T-helper 17 cell (primary cell): ENCODE measurements around the gene ZNF423. TPM values are rescaled to one million over a fixed set of nuclear protein-coding genes. Genes with fewer than 3 reads are reported as not detected.

ENCODE experiments used
- ATAC-seq: fragments of 150-1000 bp; cut with Tn5 transposase; 2 replicates; pipeline ENCODE4 v1.10.0; 2021; ENCODE audit warnings: mild to moderate bottlenecking, moderate library complexity
- DNase-seq, 3 donors: peaks; one replicate each; pipeline versions ENCODE4 v3.0.0 to v3.0.0-alpha.2; 2020 to 2021
- H3K9me3 ChIP-seq: one replicate; pipeline ENCODE4 v1.7.0; 2013; ENCODE audit warnings: low read length, mild to moderate bottlenecking; ENCODE audit not compliant: control insufficient read depth, poor library complexity, severe bottlenecking
- H3K27ac Mint-ChIP-seq: one replicate; pipeline ENCODE4 v1.8.0; 2022; ENCODE audit warnings: mild to moderate bottlenecking, moderate library complexity, mixed read lengths
- H3K27me3 Mint-ChIP-seq: one replicate; pipeline ENCODE4 v1.8.0; 2022; ENCODE audit warnings: mixed read lengths
- H3K36me3 Mint-ChIP-seq: one replicate; pipeline ENCODE4 v1.8.0; 2022; ENCODE audit warnings: low read depth, mixed read lengths
- H3K4me1 Mint-ChIP-seq: one replicate; pipeline ENCODE4 v1.8.0; 2022; ENCODE audit warnings: mild to moderate bottlenecking, mixed read lengths
- H3K4me3 Mint-ChIP-seq: one replicate; pipeline ENCODE4 v1.8.0; 2022; ENCODE audit warnings: mild to moderate bottlenecking, moderate library complexity, mixed read lengths
- total RNA-seq, 4 donors: library from RNA in 2 of 4; stranded (reverse) in 2 of 4; gene quantifications; one replicate each; pipeline ENCODE4 v1.2.3 and lab custom pipeline; 2022 to 2026

The ZNF423 gene
- total RNA-seq, 2 donors from 2014 or later = not detected

- H3K4me1 Mint-ChIP-seq = no peaks in the 10 kb centered on the region
- H3K27ac Mint-ChIP-seq = no peak overlapping the region
- ATAC-seq (no peak), DNase-seq (no peak)
- no peak overlapping the region for H3K4me3 Mint-ChIP-seq
- H3K9me3 ChIP-seq = no peaks in the 10 kb centered on the region
- peaks cover 13% of the 10 kb centered on the region for H3K27me3 Mint-ChIP-seq
- H3K36me3 Mint-ChIP-seq = no peaks in the 10 kb centered on the region
Measured at GRCh38 chr16:49739381-49739780, 116.5 kb downstream of the ZNF423 start.

- Mint-ChIP-seq H3K27ac (no peak overlapping the region), H3K4me3 (no peak overlapping the region), H3K4me1 (no peaks in the 10 kb centered on the region), H3K27me3 (peaks cover 13% of the 10 kb centered on the region), H3K36me3 (no peaks in the 10 kb centered on the region)
- H3K9me3 ChIP-seq = no peaks in the 10 kb centered on the region
- no peak for ATAC-seq
- DNase-seq = no peak
Measured at GRCh38 chr16:49738832-49739231, 117.1 kb downstream of the ZNF423 start.

- Mint-ChIP-seq H3K4me3 (no peak overlapping the region), H3K27me3 (peaks cover 18% of the 10 kb centered on the region), H3K27ac (no peak overlapping the region), H3K4me1 (no peaks in the 10 kb centered on the region), H3K36me3 (no peaks in the 10 kb centered on the region)
- H3K9me3 ChIP-seq = no peaks in the 10 kb centered on the region
- ATAC-seq (no peak), DNase-seq (no peak)
Measured at GRCh38 chr16:49738001-49738400, 117.9 kb downstream of the ZNF423 start.

GRCh38 chr16:49737541-49737940, 118.4 kb downstream of the ZNF423 start:
- H3K9me3 ChIP-seq = no peaks in the 10 kb centered on the region
- Mint-ChIP-seq H3K27me3 (peaks cover 18% of the 10 kb centered on the region), H3K4me3 (no peak overlapping the region), H3K36me3 (no peaks in the 10 kb centered on the region), H3K27ac (no peak overlapping the region), H3K4me1 (no peaks in the 10 kb centered on the region)
- ATAC-seq = no peak
- DNase-seq = no peak

- DNase-seq (no peak), ATAC-seq (no peak)
- Mint-ChIP-seq H3K4me1 (no peaks in the 10 kb centered on the region), H3K4me3 (no peak overlapping the region), H3K36me3 (no peaks in the 10 kb centered on the region), H3K27ac (no peak overlapping the region), H3K27me3 (peaks cover 12% of the 10 kb centered on the region)
- no peaks in the 10 kb centered on the region for H3K9me3 ChIP-seq
Measured at GRCh38 chr16:49734331-49734730, 121.6 kb downstream of the ZNF423 start.

- no peak for ATAC-seq
- H3K9me3 ChIP-seq = no peaks in the 10 kb centered on the region
Measured at GRCh38 chr16:49733313-49734009, 122.5 kb downstream of the ZNF423 start.

GRCh38 chr16:49731911-49732310, 124.0 kb downstream of the ZNF423 start:
- no peaks in the 10 kb centered on the region for H3K36me3 Mint-ChIP-seq
- no peak for DNase-seq
- no peak overlapping the region for H3K4me3 Mint-ChIP-seq
- no peaks in the 10 kb centered on the region for H3K9me3 ChIP-seq
- no peak overlapping the region for H3K27ac Mint-ChIP-seq
- H3K4me1 Mint-ChIP-seq = no peaks in the 10 kb centered on the region
- no peak for ATAC-seq
- H3K27me3 Mint-ChIP-seq = peaks cover 12% of the 10 kb centered on the region

More at GRCh38 chr16:49733313-49734009, 122.5 kb downstream of the ZNF423 start:
- Mint-ChIP-seq H3K4me3 (no peak overlapping the region), H3K27ac (peak overlapping the region; percentile 1), H3K36me3 (no peaks in the 10 kb centered on the region), H3K27me3 (peaks cover 12% of the 10 kb centered on the region), H3K4me1 (no peaks in the 10 kb centered on the region)
- no peak for DNase-seq

- ATAC-seq (no peak), DNase-seq (no peak)
- peaks cover 12% of the 10 kb centered on the region for H3K27me3 Mint-ChIP-seq
- no peak overlapping the region for H3K27ac Mint-ChIP-seq
- H3K9me3 ChIP-seq = no peaks in the 10 kb centered on the region
- H3K4me1 Mint-ChIP-seq = no peaks in the 10 kb centered on the region
- no peak overlapping the region for H3K4me3 Mint-ChIP-seq
- H3K36me3 Mint-ChIP-seq = no peaks in the 10 kb centered on the region
Measured at GRCh38 chr16:49730772-49731171, 125.1 kb downstream of the ZNF423 start.

- Mint-ChIP-seq H3K27me3 (peaks cover 5% of the 10 kb centered on the region), H3K36me3 (no peaks in the 10 kb centered on the region)
Measured at GRCh38 chr16:49727611-49728010, 128.3 kb downstream of the ZNF423 start.

GRCh38 chr16:49726155-49726554, 129.8 kb downstream of the ZNF423 start:
- ATAC-seq (no peak), DNase-seq (no peak)
- Mint-ChIP-seq H3K36me3 (no peaks in the 10 kb centered on the region), H3K27me3 (peaks cover 5% of the 10 kb centered on the region), H3K27ac (no peak overlapping the region), H3K4me3 (no peak overlapping the region), H3K4me1 (no peaks in the 10 kb centered on the region)
- H3K9me3 ChIP-seq = no peaks in the 10 kb centered on the region

More at GRCh38 chr16:49727611-49728010, 128.3 kb downstream of the ZNF423 start:
- no peak overlapping the region for H3K27ac Mint-ChIP-seq
- DNase-seq (no peak), ATAC-seq (no peak)
- no peak overlapping the region for H3K4me3 Mint-ChIP-seq
- H3K4me1 Mint-ChIP-seq = no peaks in the 10 kb centered on the region
- H3K9me3 ChIP-seq = no peaks in the 10 kb centered on the region

GRCh38 chr16:49725651-49726050, 130.3 kb downstream of the ZNF423 start:
- H3K9me3 ChIP-seq = no peaks in the 10 kb centered on the region
- ATAC-seq (no peak), DNase-seq (no peak)
- H3K27me3 Mint-ChIP-seq = peaks cover 5% of the 10 kb centered on the region
- no peak overlapping the region for H3K4me3 Mint-ChIP-seq
- no peak overlapping the region for H3K27ac Mint-ChIP-seq
- H3K36me3 Mint-ChIP-seq = no peaks in the 10 kb centered on the region
- no peaks in the 10 kb centered on the region for H3K4me1 Mint-ChIP-seq

GRCh38 chr16:49724774-49725173, 131.1 kb downstream of the ZNF423 start:
- Mint-ChIP-seq H3K27ac (no peak overlapping the region), H3K27me3 (peaks cover 9% of the 10 kb centered on the region), H3K4me3 (no peak overlapping the region), H3K36me3 (no peaks in the 10 kb centered on the region), H3K4me1 (no peaks in the 10 kb centered on the region)
- no peaks in the 10 kb centered on the region for H3K9me3 ChIP-seq
- no peak for ATAC-seq
- no peak for DNase-seq

- H3K9me3 ChIP-seq = no peaks in the 10 kb centered on the region
- H3K27ac Mint-ChIP-seq = no peak overlapping the region
- H3K4me3 Mint-ChIP-seq = no peak overlapping the region
- peaks cover 11% of the 10 kb centered on the region for H3K27me3 Mint-ChIP-seq
- ATAC-seq (no peak), DNase-seq (no peak)
- no peaks in the 10 kb centered on the region for H3K4me1 Mint-ChIP-seq
- no peaks in the 10 kb centered on the region for H3K36me3 Mint-ChIP-seq
Measured at GRCh38 chr16:49723310-49723709, 132.6 kb downstream of the ZNF423 start.

GRCh38 chr16:49720225-49720624, 135.7 kb downstream of the ZNF423 start:
- DNase-seq (no peak), ATAC-seq (no peak)
- H3K36me3 Mint-ChIP-seq = no peaks in the 10 kb centered on the region
- no peaks in the 10 kb centered on the region for H3K9me3 ChIP-seq
- no peaks in the 10 kb centered on the region for H3K4me1 Mint-ChIP-seq
- H3K27ac Mint-ChIP-seq = no peak overlapping the region
- H3K27me3 Mint-ChIP-seq = peaks cover 11% of the 10 kb centered on the region
- no peak overlapping the region for H3K4me3 Mint-ChIP-seq
